HL-60 (cell line): Measurements from ENCODE around the gene UQCRH.
A peak's percentile ranks its signal among the peaks of the same experiment; 100 is the strongest.

Experiments
- DNase-seq, 2 experiments: peaks; one replicate each; pipeline ENCODE4 v3.0.0-alpha.2; 2010 to 2020; ENCODE audit warnings: low read depth in 1 of 2, low spot score in 1 of 2
- H3K27ac ChIP-seq: fragments of 250-450 bp; sonication (Bioruptor Pico); replicated peaks from 2 replicates; pipeline ENCODE4 v1.5.1; 2020; ENCODE audit warnings: mild to moderate bottlenecking, moderate library complexity
- H3K27me3 ChIP-seq: fragments of 250-450 bp; sonication (Bioruptor Pico); 2 replicates; pipeline ENCODE4 v1.5.1; 2021; ENCODE audit warnings: mild to moderate bottlenecking, moderate library complexity; ENCODE audit not compliant: insufficient read depth, poor library complexity, severe bottlenecking
- H3K4me3 ChIP-seq: replicated peaks from 2 replicates; pipeline ENCODE4 v1.5.1; 2011; ENCODE audit warnings: mild to moderate bottlenecking, control low read depth, low read length; ENCODE audit not compliant: insufficient read depth
- GABPA ChIP-seq: IDR thresholded peaks from 2 replicates; pipeline ENCODE4 v1.6.1; 2012; ENCODE audit warnings: low read depth
- POLR2AphosphoS5 ChIP-seq: IDR thresholded peaks from 2 replicates; pipeline ENCODE4 v1.6.1; 2012; ENCODE audit warnings: low read depth
- SPI1 ChIP-seq: IDR thresholded peaks from 2 replicates; pipeline ENCODE4 v1.6.1; 2012; ENCODE audit warnings: low read depth, mild to moderate bottlenecking, borderline replicate concordance
- TF ChIP-seq, protein P1 (sequence below): IDR thresholded peaks from one replicate; pipeline ENCODE4 v1.5.1; 2011; ENCODE audit warnings: low read length, control low read depth, inconsistent platforms; ENCODE audit not compliant: insufficient read depth
- TF ChIP-seq, protein P2 (sequence below): IDR thresholded peaks from 2 replicates; pipeline ENCODE4 v1.6.1; 2012; ENCODE audit warnings: low read depth; ENCODE audit not compliant: insufficient replicate concordance

UQCRH gene

DNA sequence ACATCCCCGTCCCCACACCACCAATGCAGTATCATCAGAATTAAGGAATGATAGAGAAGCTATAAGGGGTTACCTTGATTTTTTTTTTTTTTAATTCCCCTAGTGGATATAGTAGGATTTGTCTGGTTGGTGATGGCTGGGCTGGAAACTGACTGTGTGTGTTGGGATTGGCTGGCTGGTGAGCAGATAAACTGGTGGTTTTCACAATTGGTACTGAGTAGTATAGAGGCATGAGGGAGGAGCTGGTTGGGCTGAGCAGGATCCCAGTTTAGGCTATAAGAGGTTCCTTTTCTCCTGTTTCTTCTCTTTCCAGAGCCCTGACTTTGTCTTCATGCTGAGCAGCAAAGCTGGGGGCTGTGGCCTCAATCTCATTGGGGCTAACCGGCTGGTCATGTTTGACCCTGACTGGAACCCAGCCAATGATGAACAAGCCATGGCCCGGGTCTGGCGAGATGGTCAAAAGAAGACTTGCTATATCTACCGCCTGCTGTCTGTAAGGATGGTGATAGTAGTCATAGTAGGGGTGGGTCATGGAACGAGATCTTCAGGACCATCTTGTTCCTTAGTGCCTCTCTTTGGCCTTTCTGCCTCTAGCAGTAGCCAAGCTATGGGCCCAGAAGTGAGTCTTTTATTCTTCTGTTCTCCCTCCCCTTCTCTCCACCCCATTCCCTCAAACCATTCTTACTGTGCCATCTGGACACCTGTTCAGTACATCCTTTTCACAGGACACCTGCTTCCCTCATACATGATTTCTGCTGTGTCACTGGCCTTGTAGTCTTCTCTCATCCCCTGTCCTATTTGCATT, 29.1 kb upstream of the UQCRH start:
- H3K27ac ChIP-seq: no peak overlapping the region
- no peak for TF ChIP-seq SPI1
- TF ChIP-seq, protein P1, sequence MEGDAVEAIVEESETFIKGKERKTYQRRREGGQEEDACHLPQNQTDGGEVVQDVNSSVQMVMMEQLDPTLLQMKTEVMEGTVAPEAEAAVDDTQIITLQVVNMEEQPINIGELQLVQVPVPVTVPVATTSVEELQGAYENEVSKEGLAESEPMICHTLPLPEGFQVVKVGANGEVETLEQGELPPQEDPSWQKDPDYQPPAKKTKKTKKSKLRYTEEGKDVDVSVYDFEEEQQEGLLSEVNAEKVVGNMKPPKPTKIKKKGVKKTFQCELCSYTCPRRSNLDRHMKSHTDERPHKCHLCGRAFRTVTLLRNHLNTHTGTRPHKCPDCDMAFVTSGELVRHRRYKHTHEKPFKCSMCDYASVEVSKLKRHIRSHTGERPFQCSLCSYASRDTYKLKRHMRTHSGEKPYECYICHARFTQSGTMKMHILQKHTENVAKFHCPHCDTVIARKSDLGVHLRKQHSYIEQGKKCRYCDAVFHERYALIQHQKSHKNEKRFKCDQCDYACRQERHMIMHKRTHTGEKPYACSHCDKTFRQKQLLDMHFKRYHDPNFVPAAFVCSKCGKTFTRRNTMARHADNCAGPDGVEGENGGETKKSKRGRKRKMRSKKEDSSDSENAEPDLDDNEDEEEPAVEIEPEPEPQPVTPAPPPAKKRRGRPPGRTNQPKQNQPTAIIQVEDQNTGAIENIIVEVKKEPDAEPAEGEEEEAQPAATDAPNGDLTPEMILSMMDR: no peak
- no peak for TF ChIP-seq GABPA
- TF ChIP-seq, protein P2, sequence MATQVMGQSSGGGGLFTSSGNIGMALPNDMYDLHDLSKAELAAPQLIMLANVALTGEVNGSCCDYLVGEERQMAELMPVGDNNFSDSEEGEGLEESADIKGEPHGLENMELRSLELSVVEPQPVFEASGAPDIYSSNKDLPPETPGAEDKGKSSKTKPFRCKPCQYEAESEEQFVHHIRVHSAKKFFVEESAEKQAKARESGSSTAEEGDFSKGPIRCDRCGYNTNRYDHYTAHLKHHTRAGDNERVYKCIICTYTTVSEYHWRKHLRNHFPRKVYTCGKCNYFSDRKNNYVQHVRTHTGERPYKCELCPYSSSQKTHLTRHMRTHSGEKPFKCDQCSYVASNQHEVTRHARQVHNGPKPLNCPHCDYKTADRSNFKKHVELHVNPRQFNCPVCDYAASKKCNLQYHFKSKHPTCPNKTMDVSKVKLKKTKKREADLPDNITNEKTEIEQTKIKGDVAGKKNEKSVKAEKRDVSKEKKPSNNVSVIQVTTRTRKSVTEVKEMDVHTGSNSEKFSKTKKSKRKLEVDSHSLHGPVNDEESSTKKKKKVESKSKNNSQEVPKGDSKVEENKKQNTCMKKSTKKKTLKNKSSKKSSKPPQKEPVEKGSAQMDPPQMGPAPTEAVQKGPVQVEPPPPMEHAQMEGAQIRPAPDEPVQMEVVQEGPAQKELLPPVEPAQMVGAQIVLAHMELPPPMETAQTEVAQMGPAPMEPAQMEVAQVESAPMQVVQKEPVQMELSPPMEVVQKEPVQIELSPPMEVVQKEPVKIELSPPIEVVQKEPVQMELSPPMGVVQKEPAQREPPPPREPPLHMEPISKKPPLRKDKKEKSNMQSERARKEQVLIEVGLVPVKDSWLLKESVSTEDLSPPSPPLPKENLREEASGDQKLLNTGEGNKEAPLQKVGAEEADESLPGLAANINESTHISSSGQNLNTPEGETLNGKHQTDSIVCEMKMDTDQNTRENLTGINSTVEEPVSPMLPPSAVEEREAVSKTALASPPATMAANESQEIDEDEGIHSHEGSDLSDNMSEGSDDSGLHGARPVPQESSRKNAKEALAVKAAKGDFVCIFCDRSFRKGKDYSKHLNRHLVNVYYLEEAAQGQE: no peak
- TF ChIP-seq POLR2AphosphoS5: no peak; the same call in 1 of the 2 replicates
- no peak for DNase-seq
- H3K4me3 ChIP-seq: no peak overlapping the region
- H3K27me3 ChIP-seq: no peaks in the 10 kb centered on the region

DNA sequence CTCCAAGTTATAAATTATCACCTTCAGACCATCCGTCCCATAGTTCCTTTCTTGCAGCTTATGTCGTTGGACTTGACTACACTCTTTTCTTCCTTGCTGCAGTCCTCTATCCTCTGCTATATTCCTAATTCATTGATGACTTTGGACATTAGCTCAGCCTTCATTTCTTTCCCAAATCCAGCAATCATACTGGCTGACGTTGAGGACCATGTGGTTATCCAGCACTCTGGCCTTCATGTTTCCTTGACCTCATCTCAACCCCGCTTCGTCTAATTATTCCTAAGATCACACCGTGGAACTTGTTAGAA, 28.5 kb upstream of the UQCRH start:
- no peak overlapping the region for H3K27ac ChIP-seq
- no peak for DNase-seq
- no peak for TF ChIP-seq GABPA
- TF ChIP-seq, protein P1: no peak
- no peak; the same call in 1 of the 2 replicates for TF ChIP-seq POLR2AphosphoS5
- TF ChIP-seq, protein P2: no peak
- no peak for TF ChIP-seq SPI1
- no peak overlapping the region for H3K4me3 ChIP-seq
- no peaks in the 10 kb centered on the region for H3K27me3 ChIP-seq

DNA sequence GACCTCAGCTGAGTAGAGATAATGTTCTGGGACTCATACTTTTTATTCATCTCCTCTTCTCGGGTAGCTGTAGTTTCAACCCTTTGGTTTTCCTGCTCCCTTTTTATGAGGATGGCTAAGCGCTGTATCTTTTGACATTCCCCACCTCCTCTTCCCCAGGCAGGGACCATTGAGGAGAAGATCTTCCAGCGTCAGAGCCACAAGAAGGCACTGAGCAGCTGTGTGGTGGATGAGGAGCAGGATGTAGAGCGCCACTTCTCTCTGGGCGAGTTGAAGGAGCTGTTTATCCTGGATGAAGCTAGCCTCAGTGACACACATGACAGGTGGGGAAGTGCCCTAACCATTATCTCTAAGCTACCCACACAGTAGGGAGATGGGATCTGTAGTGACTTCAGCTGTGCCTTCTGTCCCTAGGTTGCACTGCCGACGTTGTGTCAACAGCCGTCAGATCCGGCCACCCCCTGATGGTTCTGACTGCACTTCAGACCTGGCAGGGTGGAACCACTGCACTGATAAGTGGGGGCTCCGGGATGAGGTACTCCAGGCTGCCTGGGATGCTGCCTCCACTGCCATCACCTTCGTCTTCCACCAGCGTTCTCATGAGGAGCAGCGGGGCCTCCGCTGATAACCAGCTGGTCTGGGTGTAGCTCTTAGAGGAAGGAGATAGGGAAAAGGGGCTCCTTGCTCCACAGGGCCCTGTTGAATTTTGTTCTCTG, 25.7 kb upstream of the UQCRH start:
- no peaks in the 10 kb centered on the region for H3K27me3 ChIP-seq
- TF ChIP-seq GABPA: no peak
- TF ChIP-seq, protein P2: no peak
- 0 out of 2 replicates have a peak, but pooled peaks have one; percentile 20 for TF ChIP-seq POLR2AphosphoS5
- no peak for DNase-seq
- no peak overlapping the region for H3K27ac ChIP-seq
- no peak overlapping the region for H3K4me3 ChIP-seq
